Activated effector memory CD4-positive, alpha-beta T cell treated with Interleukin-2 at 50 U/mL for 16 hours (primary cell): ENCODE measurements around the gene JAG2.

Experiments used
- DNase-seq: peaks from one replicate; pipeline ENCODE4 v3.0.0-alpha.2; 2020

JAG2 gene

DNA sequence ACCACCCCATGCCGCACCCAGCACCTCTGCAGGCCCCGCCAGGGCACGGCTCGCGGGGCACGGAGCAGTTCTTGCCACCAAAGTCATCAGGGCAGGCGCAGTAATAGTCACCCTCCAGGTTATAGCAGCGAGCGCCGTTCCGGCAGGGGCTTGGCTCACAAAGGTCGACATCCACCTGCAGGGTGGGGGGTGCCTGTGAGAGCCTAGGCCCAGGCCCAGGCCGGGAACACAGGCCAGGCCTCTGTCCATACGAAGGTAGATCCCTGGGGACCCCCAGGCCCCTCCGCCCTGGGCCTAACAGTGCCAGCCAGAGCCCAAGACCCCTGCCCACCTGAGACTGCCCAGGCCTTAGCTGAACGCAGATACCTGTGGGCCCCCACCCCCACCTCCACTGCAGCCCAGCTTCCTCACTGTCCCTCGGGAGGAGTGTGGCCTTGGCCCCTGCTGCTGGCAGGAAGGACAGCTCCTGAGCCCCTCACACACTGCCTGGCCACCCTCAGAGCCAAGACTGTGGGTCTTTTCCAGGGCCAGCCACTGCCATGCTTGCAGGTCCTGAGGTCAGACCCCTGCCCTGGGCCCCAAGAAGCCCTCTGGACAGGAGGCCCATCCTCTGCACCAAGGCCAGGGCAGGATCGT, 19.3 kb downstream of the JAG2 start:
- DNase-seq = no peak

DNA sequence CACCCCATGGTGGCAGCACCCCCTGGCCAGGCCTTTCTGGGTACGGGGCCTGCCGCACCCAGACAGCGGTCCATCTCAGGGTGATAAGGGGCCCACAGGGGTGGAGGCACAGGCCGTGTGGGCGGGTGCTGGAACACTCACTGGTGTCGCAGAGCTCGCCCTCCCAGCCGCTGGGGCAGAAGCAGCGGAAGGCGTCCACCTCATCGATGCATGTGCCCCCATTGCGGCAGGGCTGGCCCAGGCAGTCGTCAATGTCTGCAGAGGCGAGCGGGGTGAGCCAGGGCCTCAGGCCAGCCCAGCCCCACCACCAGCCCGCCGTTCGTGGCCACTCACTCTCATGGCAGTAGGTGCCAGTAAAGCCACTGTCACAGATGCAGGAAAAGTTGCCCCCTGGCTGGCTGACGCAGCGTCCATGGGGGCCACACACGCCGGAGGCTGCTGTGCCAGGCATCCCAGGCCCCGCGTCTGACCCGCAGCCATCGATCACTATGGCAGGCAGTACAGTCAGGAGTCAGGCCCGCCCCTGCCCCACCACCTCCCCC, 19.9 kb downstream of the JAG2 start:
- DNase-seq = no peak

DNA sequence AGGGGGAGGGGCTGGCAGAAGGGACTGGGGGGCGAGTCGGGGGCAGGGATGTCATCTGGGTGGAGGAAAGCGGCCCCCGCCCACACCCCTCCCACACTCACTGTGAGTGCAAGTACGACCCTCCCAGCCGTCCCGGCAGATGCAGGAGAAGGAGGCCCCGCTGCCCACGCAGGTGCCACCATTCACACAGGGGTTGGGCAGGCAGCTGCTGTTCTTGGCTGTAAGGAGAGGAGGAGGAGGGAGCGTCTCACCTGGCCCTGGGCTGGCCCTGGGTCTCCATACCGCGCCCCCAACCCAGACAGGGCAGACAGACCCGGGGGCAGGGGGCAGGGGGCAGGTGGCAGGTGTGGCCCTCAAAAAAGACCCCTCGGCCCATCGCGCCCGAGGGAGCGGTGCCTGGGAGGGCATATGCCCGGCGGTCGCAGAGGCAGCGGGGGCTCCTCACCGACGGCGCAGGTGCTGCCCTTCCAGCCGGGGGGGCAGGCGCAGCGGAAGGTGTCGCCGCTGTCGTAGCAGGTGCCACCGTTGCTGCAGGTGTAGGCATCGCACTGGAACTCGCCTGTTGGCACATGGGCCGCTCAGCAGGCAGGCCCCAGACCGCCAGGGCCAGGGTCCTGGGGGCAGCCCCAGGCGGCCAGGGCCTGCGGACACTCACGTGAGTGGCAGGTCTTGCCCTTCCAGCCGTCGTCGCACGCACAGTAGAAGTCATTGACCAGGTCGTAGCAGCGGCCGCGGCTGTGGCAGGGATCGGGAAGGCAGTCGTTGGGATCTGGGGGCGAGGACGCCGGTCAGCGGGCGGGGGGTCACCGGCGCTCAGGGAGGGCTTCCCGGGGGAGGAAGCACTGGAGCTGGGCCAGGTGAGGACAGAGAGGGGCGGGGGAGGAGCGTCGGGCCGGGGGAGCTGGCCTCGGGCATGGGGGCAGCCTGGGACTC, 20.6 kb downstream of the JAG2 start:
- DNase-seq = no peak

DNA sequence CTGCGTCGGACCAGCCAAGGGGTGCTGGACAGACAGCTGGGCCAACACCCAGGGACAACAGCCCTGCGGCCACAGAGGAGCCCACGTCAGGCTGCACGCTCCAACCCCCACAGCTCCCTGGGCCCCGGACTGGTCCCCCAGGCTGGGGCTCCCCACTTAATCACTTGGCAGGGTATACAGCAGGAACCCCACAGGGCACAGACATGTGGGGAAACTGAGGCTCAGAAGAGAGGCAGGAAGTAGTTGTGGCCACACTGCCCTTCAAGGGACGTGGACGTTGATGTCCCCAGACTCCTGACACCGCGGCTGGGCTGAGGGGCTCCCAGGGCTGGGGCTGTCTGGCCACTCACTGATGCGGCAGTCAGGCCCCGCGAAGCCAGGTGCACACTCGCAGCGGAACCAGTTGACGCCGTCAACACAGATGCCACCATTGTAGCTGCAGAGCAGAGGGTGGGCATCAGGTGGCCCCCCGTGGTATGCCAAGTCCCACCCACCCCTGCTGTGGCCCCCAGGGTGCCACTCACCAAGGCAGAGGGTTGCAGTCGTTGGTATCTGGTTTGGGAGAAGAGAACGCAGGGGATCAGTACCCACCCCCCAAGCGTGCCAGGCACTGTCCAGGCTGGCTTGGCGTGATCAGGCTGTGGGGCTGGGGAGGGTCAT, 21.5 kb downstream of the JAG2 start:
- DNase-seq = no peak

DNA sequence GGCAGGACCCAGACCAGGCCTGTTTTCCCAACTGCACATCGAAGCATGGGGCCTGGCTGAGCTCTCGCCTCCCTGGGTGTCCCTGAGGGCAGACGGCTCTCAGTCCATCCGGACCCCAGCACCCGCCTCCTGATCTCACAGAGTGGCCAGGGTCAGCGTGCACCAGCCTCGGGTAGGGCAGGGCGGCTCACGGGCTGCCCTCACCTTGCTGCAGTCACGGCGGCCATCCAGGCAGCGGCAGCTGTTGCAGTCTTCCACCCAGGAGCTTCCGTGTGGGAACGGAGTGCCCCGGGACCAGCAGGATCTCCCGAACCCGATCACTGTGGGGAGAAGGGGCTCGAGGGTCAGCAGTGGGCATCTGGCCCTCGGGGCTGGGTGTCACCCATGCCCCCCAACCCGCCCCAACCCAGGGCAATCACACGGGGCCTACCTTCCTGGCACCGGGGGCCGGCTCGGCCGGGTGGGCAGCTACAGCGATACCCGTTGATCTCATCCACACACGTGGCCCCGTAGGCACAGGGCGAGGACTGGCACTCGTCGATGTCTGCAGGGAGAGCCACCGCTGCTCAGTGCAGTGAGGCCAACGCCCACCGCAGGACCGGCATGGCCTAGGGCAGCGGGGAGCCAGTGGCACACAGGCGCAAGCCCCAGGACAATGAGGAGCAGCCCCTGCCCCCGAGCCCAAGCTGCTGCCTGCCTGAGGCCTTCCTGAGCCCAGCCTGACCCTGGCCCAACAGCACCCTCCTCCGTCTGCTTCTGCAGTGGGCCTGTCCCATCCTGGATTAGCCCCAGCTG, 22.2 kb downstream of the JAG2 start:
- DNase-seq = no peak

DNA sequence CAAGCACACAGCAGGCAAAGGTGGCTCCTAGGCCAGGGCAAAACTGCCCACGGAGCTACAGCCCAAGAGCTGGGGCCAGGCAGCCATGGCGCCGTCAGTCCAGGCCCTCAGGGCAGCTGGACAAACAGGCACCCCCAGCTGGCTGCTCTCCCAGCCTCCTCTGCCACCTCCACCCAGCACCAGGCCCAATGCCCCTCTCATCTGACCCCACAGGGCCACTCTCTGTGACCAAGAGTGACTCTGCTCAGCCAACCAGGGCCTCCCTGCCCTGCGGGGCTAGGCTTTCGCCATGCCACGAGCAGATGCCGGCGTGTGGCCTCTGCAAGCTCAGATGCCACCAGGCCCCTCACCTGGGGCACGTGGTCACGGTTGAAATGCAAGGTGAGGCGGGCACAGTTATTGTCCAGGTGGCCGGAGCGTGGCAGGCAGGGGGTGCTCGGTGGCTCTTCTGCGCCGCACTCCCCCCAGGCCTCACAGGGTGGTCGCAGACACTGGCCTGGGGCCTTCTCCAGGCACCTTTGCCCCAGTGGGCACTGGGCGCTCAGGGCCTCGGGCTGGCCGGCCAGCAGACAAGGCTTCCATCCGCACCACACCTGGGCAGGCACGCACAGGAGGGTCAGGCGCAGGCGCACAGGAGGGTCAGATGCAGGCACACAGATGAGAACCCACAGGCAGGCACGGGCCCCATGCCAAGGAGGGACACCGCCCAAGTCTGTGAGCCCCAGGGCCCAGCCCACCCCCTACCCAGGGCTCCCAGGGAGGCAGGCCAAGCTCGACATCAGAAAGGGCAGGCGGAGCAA, 23.0 kb downstream of the JAG2 start:
- no peak for DNase-seq

DNA sequence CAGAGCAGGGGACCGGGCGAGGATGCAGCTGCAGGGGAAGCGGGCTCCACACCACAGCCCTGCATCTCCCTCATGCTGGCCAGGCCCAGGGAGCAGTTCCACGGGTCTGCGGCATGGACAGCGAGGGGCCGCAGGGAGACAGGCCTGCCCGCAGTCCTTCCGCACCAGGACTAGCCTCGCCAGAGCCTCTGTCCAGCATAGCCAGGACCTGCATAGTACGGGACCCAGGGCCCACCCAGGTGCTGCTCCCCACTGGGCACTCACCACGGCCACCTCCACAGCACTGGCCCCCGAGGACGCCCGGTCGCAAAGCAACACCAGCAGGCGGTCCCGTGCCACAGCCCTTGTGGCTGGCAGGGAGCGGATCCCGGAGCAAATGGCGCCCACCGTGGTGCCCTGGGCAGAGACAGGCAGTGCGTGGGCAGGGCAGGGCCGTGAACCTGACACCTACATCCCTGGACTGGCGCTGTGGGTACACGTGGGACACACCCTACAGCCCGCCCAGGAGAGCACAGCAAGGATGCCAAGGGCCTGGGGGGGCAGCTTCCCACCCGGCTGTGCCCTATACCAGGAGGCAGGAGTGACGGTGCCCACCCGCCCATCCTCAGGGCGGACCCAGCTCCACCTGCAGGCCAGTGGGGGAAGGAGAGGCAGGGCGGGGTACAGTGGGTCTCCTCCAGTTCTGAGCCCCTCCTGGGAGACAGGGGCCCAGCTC, 23.8 kb downstream of the JAG2 start:
- DNase-seq = no peak

DNA sequence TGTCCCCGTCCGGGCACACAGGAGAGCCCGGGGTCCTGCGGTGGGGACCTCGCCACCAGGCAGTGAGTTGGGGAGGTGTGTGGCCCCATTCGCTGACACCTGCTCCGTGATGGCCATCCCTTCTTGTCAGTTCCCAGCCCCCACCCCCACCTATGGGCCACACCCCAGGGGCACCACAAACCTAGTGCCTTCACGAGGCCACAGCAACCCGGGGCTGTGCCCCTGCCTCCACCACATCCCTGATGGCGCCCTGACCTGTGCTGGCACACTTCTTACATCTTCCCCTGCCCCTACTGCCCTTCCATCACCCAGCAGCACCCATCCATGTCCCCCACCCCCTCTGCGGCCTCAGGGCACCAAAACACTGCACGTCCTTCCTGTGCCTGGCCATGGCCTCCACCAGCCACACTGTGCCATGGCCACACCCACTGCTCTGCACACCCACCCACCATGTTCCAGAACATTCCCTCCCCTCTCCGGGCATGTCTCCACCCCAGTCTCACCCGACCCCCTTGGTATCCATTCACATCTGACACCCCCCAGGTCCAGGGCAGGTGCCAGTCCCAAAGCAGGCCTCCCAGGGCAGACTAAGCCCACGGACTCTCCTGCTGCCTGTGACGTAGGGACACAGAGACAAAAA, 24.4 kb downstream of the JAG2 start:
- no peak for DNase-seq

DNA sequence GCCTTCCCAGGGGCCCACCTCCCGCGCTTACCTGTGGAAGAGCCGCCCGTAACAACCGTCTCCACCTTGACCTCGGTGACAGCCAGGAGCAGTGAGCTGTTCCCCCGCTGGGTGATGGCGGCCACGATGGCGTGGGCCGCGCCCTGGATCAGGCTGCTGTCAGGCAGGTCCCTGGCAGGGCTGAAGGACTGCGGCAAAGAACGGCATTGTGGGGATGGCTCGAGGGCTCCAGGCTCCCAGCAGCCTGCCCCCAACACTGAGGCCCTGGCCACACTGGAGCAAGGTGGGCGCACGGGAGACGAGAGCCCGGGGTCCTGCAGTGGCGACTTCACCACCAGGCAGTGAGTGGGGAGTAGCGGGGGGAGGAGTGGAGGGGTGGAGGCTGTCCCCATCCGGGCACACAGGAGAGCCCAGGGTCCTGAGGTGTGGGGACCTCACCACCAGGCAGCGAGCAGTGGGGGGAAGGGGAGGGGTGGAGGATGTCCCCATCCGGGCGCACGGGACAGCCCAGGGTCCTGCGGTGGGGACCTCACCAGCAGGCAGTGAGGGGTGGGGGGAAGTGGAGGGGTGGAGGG, 25.0 kb downstream of the JAG2 start:
- DNase-seq = no peak

DNA sequence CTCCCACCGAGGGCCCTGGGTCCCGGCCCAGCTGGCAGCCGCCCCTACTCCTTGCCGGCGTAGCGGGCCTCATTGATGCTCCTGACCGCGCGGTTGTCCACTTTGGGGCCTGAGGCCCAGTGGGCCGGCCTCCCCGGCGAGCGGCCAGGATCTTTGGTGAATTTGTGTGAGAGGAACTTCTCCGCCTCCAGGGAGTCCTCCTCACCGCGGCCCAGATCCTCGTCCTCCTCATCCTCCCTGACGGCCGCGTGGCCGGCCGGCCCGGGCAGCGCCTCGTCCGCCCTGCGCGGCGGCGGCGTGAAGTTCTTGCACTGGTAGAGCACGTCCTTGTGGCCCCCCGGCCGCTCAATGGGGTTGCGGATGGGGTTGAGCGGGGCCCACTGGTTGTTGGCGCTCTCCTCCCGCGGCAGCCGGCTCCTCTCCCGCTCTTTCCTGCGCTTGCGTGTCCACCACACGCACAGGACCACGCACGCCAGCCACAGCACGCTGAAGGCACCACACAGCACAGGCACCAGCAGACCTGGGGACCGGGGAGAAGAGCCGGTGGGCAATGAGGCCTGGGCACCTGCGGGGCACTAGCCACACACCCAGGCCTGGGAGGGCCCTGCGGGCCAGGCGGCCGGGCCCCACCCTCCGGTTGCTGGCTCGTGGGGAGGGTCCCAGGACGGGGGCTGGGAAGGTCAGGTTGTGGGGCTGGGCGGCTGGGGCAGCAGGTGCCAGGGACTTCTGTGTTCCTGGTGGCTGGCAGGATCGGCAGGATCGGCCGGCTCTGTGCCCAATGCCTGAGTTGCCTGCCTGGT, 25.7 kb downstream of the JAG2 start:
- no peak for DNase-seq

DNA sequence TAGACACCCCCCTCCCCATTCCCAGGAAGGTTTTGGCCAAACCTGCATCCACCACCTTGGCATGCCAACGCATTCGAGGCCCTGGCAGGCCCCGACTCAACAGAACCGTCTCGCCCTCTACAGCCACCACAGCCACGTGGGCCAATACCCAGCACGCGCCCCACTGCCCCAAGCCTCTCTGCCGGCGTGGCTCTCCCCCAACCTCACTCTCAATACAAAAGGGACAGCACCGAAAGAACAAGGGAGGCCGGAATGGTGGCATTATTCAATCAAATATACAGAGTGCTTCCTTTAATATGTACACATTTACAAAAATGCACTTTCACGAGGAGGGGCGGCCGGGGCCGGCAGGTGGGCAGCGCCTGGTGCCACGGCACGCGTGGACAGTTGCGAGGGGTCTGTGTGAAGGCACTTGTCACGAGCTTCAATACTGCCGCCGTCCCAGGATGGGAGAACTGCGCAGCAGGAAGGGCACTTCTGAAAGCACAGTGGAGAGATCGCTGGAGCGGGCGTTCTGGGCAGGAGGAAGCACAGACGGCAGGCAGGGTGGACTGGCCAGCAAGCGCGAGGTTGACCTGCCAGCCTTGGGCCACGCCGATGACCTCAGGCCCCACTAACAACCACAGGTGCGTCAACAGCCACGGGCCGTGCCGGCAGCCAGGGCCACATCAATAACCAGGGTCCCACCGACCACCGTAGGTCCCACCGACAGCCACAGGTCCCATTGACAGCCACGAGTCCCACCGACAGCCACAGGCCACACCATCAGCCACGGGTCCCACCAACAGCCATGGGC, 26.9 kb downstream of the JAG2 start:
- no peak for DNase-seq

DNA sequence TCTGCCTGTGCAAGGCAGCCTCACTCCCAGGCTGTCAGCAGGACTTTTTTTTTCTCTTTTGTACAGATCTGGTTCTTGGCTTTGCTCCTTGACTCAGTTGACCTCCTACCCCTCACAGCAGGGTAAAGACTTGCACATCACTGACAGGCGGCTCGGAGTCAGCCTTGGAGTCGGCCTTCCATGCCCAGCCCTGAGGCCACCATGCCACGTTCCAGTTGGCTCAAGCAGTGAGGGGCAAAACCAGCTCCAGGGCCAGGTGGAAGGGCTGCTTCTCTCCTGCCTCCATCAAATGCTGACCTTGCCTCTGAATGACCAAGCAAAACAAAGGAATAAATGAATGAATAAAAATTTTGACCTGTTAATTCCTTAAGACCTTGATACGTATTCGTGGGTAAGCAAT, 27.6 kb downstream of the JAG2 start:
- DNase-seq = no peak

DNA sequence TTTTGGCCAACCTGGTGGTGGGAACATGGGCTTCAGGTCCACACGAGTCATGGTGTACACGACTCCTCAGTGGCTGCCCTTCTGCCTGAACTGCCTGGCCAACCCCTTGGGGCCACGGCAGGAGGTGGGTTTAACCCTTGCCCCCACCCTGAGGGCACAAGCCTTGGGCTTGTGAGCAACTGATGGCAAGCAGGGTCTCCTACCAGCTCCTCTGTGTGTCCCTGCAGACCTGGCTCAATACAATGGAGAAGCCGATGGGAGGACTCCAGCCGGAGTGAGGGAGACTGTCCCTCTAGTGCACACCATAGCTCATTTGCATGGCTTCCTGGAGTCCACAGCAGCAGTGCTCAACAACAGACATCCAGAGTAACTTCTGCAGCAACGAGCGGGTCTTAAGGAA, 28.0 kb downstream of the JAG2 start:
- no peak for DNase-seq

DNA sequence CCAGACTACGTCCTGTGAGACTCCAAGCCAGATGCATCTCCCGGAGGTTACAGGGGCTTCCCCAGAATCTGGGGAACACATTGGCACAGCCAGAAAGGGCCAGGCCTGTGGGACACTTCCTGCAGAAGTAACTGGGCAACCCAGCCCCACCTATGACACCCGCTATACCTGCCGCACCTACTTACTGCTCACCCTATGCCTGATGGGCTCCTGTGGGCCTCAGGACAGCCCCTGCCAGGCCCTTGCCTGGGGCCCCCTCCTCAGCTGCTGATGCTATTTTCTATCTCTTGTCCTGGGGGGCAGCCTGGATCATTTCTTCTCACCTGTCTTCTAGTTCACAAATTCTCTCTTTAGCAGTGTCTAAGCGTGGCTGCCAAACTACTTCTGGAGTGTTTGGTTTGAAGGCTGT, 28.7 kb downstream of the JAG2 start:
- no peak for DNase-seq

DNA sequence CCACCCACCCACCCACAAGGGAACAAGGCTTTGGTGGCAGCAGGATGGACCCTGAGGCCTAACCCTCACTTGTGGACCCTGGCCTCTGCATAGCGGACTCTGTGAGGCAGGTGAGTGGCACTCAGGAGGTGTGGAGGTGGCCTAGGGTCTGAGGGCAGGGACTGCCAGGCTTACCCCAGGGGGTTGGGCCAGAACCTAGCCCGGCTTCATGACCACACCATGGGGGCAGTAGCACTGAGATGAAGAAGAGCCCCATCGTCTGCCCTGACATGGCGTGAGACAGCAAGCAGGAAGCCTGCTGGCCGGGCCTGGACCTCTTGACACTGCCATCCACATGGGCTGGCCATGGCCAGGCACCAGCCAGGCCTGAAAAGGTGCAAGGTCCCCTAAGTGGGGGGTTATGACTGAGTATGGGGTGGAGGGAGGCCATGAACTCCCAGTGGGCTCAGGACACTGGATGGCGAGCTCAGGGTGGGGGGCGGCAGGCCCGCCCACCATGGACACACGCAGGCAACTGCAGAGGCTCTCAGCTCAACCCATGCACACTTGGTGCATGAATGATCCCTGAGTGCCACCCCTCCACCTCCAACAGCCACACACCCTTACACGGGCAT, 29.3 kb downstream of the JAG2 start:
- no peak for DNase-seq

DNA sequence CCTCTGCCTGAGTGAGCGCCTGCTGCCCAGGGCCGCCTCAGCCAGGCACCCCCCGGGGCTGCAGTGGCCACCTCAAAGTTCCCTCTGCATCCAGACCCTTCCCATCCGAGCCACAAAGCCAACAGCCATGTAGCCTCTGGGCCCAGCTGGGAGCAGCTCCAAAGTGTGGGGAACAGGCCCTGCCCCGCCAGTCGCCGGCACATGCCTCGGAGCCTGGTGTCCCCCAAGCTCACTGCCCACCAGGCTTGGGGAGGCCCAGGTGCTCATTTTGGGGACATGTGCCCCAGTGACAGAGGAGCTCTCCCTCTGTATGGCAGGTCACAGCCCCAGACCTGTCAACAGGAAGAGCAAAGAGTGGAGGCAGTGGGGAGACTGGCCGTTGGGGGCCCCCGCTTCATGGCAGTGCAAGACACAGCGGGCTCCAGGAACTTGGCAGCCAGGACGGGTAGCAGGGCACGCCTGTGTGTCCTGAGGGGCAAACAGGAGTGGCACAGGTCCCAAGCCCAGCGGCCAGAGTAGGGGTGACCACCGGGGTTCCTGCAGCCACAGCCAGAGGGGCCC, 29.9 kb downstream of the JAG2 start:
- DNase-seq = no peak

DNA sequence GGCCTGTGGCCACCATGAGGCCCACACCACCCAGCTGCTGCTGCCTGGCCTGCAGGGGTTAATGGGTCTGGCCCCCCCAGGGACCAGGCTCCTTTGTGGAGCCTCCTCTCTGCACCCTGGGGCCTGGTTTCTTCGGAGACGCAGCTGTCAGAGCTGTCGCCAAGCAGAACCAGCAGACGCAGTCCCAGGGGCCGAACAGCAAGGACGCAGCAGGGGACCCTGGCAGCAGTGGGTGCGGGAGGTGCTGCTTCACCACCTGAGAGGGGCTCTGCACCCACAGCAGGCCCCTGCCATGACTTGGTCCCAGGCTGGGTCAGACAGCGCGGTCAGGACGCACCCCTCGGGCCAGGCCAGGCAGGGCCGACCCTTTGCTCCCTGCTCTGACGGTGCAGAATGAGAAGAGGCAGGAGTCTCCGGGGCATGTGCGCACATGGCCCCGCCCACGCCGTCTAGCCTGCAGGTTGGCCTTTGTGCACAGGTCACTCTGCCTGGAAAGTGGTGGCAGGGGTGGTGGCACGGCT, 30.5 kb downstream of the JAG2 start:
- DNase-seq = no peak
